OCI-LY7 (cell line): ENCODE results near the gene YOD1.

Experiments used
- EZH2phosphoT487 ChIP-seq: fragments of 200-600 bp; sonication (generic); IDR thresholded peaks from 2 replicates; pipeline ENCODE4 v1.6.1; 2018; ENCODE audit warnings: low read depth, borderline replicate concordance, mild to moderate bottlenecking, mixed run types, antibody characterized with exemption, low read length, moderate library complexity, mixed read lengths
- TF ChIP-seq, protein P1 (sequence below): fragments of 200-600 bp; sonication (generic); conservative IDR thresholded peaks from 2 replicates; pipeline ENCODE4 v1.5.1; 2014; ENCODE audit warnings: mild to moderate bottlenecking, antibody characterized with exemption, low read length, moderate library complexity, mixed read lengths

DNA sequence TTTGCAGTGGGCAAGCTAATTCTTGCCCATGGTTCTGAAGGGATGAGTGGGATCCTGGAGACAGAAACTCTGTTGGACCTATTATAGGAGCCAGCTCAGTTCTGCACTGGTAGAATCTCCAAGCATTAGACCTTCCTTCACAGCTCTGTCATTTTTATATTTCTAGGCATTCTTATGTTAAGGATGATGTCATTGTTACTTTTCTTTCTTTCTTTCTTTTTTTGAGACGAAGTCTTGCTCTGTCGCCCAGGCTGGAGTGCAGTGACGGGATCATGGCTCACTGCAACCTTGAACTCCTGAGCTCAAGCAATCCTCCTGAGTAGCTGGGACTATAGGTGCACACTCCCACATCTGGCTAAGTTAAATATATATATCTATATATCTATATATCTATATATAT, 9.6 kb upstream of the YOD1 start:
- TF ChIP-seq, protein P1, sequence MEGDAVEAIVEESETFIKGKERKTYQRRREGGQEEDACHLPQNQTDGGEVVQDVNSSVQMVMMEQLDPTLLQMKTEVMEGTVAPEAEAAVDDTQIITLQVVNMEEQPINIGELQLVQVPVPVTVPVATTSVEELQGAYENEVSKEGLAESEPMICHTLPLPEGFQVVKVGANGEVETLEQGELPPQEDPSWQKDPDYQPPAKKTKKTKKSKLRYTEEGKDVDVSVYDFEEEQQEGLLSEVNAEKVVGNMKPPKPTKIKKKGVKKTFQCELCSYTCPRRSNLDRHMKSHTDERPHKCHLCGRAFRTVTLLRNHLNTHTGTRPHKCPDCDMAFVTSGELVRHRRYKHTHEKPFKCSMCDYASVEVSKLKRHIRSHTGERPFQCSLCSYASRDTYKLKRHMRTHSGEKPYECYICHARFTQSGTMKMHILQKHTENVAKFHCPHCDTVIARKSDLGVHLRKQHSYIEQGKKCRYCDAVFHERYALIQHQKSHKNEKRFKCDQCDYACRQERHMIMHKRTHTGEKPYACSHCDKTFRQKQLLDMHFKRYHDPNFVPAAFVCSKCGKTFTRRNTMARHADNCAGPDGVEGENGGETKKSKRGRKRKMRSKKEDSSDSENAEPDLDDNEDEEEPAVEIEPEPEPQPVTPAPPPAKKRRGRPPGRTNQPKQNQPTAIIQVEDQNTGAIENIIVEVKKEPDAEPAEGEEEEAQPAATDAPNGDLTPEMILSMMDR = no peak
- no peak for TF ChIP-seq EZH2phosphoT487
